ENCODE data around the gene ME2.

ME2 gene

GRCh38 chr18:50861617-50862016 lies 17.3 kb upstream of the ME2 start:
- H3K27ac ChIP-seq, result no peak overlapping the region
- no peak for TF ChIP-seq ZFX (IDR thresholded peaks at IDR 0.05; ENCODE audit: borderline replicate concordance)
- TF ChIP-seq CTCF (IDR thresholded peaks at IDR 0.05), result no peak

- no peak overlapping the region for H3K27ac ChIP-seq
- no peak for TF ChIP-seq CTCF (IDR thresholded peaks at IDR 0.05)
- no peak for TF ChIP-seq ZFX (IDR thresholded peaks at IDR 0.05; ENCODE audit: borderline replicate concordance)
Observed at GRCh38 chr18:50862401-50862800, 16.5 kb upstream of the ME2 start.

DNA sequence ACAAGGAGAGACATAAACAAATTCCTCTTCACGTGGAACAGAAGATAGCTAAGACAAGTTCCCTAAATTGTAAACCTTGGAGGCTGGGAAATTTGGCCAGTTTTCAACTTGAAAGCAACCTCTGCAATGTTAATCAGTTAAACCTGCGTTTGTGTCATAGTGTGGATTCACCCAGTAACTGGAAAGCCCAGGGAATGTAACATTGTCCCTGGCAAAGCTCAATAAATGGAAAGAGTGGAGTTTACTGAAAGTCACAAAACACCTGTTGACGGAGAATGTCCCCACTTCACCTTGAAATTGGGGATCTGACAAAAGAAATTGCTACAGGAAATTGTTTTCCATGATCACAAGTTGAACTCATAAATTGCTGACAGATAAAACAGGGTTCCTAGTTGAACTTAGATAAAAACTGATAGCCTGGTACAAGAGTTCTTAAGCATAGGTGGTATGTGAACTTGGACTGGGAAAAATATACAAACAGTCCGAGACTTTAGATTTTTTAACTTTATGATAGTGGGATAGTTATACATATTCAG lies 15.0 kb upstream of the ME2 start:
- TF ChIP-seq ZFX (IDR thresholded peaks at IDR 0.05; ENCODE audit: borderline replicate concordance) (no peak), CTCF (IDR thresholded peaks at IDR 0.05) (no peak)

GRCh38 chr18:50866765-50867164 lies 12.2 kb upstream of the ME2 start:
- TF ChIP-seq CTCF (IDR thresholded peaks at IDR 0.05) (no peak), ZFX (IDR thresholded peaks at IDR 0.05; ENCODE audit: borderline replicate concordance) (no peak)
- no peak overlapping the region for H3K27ac ChIP-seq

More for the DNA sequence above, 15.0 kb upstream of the ME2 start:
- H3K27ac ChIP-seq, result no peak overlapping the region

- TF ChIP-seq ZFX (IDR thresholded peaks at IDR 0.05; ENCODE audit: borderline replicate concordance) (no peak), CTCF (IDR thresholded peaks at IDR 0.05) (no peak)
- H3K27ac ChIP-seq, result no peak overlapping the region
Observed at GRCh38 chr18:50869150-50869549, 9.8 kb upstream of the ME2 start.

GRCh38 chr18:50870138-50870845 lies 8.6 kb upstream of the ME2 start:
- TF ChIP-seq ZFX (IDR thresholded peaks at IDR 0.05; ENCODE audit: borderline replicate concordance) (no peak), CTCF (IDR thresholded peaks at IDR 0.05) (no peak)
- no peak overlapping the region for H3K27ac ChIP-seq

DNA sequence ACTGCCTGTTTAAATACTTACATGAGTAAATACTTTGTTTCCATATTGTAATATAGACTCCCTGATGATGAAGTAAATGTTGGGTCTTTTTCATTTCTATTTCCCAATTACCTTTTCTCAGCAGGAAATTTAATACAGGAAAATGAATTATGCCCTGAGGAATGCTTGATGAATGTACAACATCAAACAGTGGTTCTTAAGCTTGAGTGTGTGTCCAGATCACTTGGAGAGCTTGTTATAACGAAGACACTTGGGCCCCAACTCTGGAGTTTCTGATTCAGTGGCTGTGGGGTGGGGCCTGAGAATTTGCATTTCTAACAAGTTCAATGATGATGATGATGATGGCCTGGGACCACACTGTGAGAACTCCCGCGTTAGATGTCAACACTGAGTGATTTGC lies 7.1 kb upstream of the ME2 start:
- H3K27ac ChIP-seq, result no peak overlapping the region
- no peak for TF ChIP-seq ZFX (IDR thresholded peaks at IDR 0.05; ENCODE audit: borderline replicate concordance)
- no peak for TF ChIP-seq CTCF (IDR thresholded peaks at IDR 0.05)
